HepG2 (cell line): Measurements from ENCODE around the gene ODAM. TPM values are rescaled to one million over a fixed set of nuclear protein-coding genes. Genes with fewer than 3 reads are reported as not detected.
"Not testable (repeated sequence)": the region's sequence is repeated elsewhere in the genome, so short reads cannot be mapped to it uniquely, and the experiment has no call there.

Source experiments
- ATAC-seq: fragments of 200-7000 bp; cut with Tn5 transposase; 3 replicates; pipeline ENCODE4 v1.9.1; 2020; ENCODE audit warnings: mild to moderate bottlenecking, moderate library complexity
- BruUV-seq: library from RNA; stranded (reverse); fragments of 400-500 nt; replicated peaks from 2 replicates; lab custom pipeline; 2021; lab: Mats Ljungman, UMichigan
- CTCF ChIA-PET: fragments of 300-600 bp; formaldehyde crosslinking; extraction: SDS; loops from one replicate; lab custom pipeline; 2021; ENCODE audit warnings: low total read pairs, inconsistent platforms, low intra/inter-chr PET ratio; lab: Yijun Ruan, JAX
- POLR2A ChIA-PET: fragments of 350-600 bp; sonication (Branson Sonifier 250); formaldehyde crosslinking; loops from one replicate; lab custom pipeline; 2020; ENCODE audit warnings: antibody characterized with exemption, inconsistent platforms; lab: Yijun Ruan, JAX
- DNase-seq: peaks from one replicate; pipeline ENCODE4 v3.0.0-alpha.2; 2015; ENCODE audit warnings: low spot score
- FAIRE-seq: peaks from 3 replicates; lab custom pipeline; 2011; peaks lifted over from hg19 to GRCh38; lab: Jason Lieb, UNC
- H2AFZ ChIP-seq: one replicate; pipeline ENCODE4 v1.6.1; 2011; ENCODE audit warnings: low read length, inconsistent platforms
- H3K27ac ChIP-seq: fragments of 300-600 bp; 3 replicates; pipeline ENCODE4 v1.8.0; 2011; ENCODE audit warnings: mixed run types, mild to moderate bottlenecking, mixed read lengths, low read length, inconsistent platforms; ENCODE audit not compliant: insufficient read depth; ENCODE audit errors: extremely low read length
- H3K27me3 ChIP-seq, 2 experiments: fragments of 200-600 bp in 1 of 2; 2 replicates in 1 of 2; 3 replicates in 1 of 2; pipeline versions ENCODE4 v1.6.0 to v1.8.0; 2011; ENCODE audit warnings: low read length in 2 of 2, mild to moderate bottlenecking in 2 of 2, moderate library complexity in 2 of 2, inconsistent platforms in 1 of 2; ENCODE audit not compliant: insufficient read depth in 2 of 2, control insufficient read depth in 1 of 2
- H3K36me3 ChIP-seq, 2 experiments: fragments of 200-600 bp in 1 of 2; replicated peaks in 1 of 2; 2 replicates in 1 of 2; 3 replicates in 1 of 2; pipeline versions ENCODE4 v1.5.1 to v1.8.0; 2011; ENCODE audit warnings: low read length in 2 of 2, inconsistent platforms in 1 of 2; ENCODE audit not compliant: insufficient read depth in 2 of 2, control insufficient read depth in 1 of 2
- H3K4me1 ChIP-seq: 2 replicates; pipeline ENCODE4 v1.5.1; 2012; ENCODE audit warnings: low read length, inconsistent platforms; ENCODE audit not compliant: insufficient read depth
- H3K4me2 ChIP-seq: 2 replicates; pipeline ENCODE4 v1.6.0; 2011; ENCODE audit warnings: low read depth, low read length, inconsistent platforms
- H3K4me3 ChIP-seq, 3 experiments: fragments of 200-600 bp in 1 of 3; sonication (generic), shearing (Covaris generic) in 1 of 3; replicated peaks in 1 of 3; 2 replicates each; pipeline ENCODE4 v1.5.1; 2011 to 2016; ENCODE audit warnings: low read length in 3 of 3, inconsistent platforms in 2 of 3, low read depth in 2 of 3, mild to moderate bottlenecking in 2 of 3, control low read depth in 1 of 3, mixed read lengths in 1 of 3; ENCODE audit not compliant: insufficient read depth in 1 of 3
- H3K79me2 ChIP-seq: one replicate; pipeline ENCODE4 v1.6.1; 2011; ENCODE audit warnings: low read length, inconsistent platforms; ENCODE audit not compliant: insufficient read depth
- H3K9ac ChIP-seq: 2 replicates; pipeline ENCODE4 v1.6.0; 2011; ENCODE audit warnings: mild to moderate bottlenecking, low read depth, low read length, inconsistent platforms; ENCODE audit not compliant: insufficient read depth
- H3K9me3 ChIP-seq: 2 replicates; pipeline ENCODE4 v1.5.1; 2012; ENCODE audit warnings: mild to moderate bottlenecking, low read length
- H4K20me1 ChIP-seq: 2 replicates; pipeline ENCODE4 v1.6.0; 2011; ENCODE audit warnings: inconsistent platforms, mild to moderate bottlenecking, low read length, moderate library complexity; ENCODE audit not compliant: insufficient read depth
- AHR ChIP-seq: IDR thresholded peaks from 2 replicates; pipeline ENCODE4 v1.6.1; 2018; ENCODE audit warnings: missing genetic modification reagents, missing compliant biosample characterization
- DPF2 ChIP-seq: sonication (generic); formaldehyde crosslinking; IDR thresholded peaks from 2 replicates; pipeline ENCODE4 v1.4.0; 2020; ENCODE audit warnings: mild to moderate bottlenecking, low read depth, missing genetic modification reagents, borderline replicate concordance
- EZH2 ChIP-seq: conservative IDR thresholded peaks from 2 replicates; pipeline ENCODE4 v1.6.1; 2012; ENCODE audit warnings: mild to moderate bottlenecking, low read depth, low read length, moderate library complexity
- FOXA1 ChIP-seq, 2 experiments: fragments of 450-650 bp in 1 of 2; sonication (generic) in 1 of 2; formaldehyde crosslinking in 1 of 2; IDR thresholded peaks; 2 replicates each; pipeline versions ENCODE4 v1.4.0 to v1.6.1; 2016 to 2020; ENCODE audit warnings: missing genetic modification reagents in 1 of 2
- HDAC6 ChIP-seq: fragments of 200-600 bp; sonication (generic); IDR thresholded peaks from 2 replicates; pipeline ENCODE4 v1.7.0; 2017; ENCODE audit warnings: mild to moderate bottlenecking, antibody characterized with exemption, low read length, low read depth
- RARG ChIP-seq: sonication (generic); formaldehyde crosslinking; IDR thresholded peaks from 2 replicates; pipeline ENCODE4 v1.4.0; 2020; ENCODE audit warnings: low read depth, mild to moderate bottlenecking, missing genetic modification reagents
- RBM22 ChIP-seq: fragments of 200-400 bp; formaldehyde crosslinking; optimal IDR thresholded peaks from 2 replicates; pipeline ENCODE3; 2017; ENCODE audit warnings: mild to moderate bottlenecking, low read length, moderate library complexity
- ZNF180 ChIP-seq: sonication (generic); formaldehyde crosslinking; IDR thresholded peaks from 2 replicates; pipeline ENCODE4 v1.4.0; 2020; ENCODE audit warnings: low read depth, missing genetic modification reagents, borderline replicate concordance
- ZNF776 ChIP-seq: sonication (generic); formaldehyde crosslinking; IDR thresholded peaks from 2 replicates; pipeline ENCODE4 v1.4.0; 2020; ENCODE audit warnings: mild to moderate bottlenecking, missing genetic modification reagents
- WGBS: methylation state at CpG from one replicate; pipeline ENCODE4 v1.1.6; 2017; ENCODE audit warnings: low lambda C conversion rate; 5-methylcytosine and 5-hydroxymethylcytosine counted together
- in situ Hi-C: cut with HindIII; loops from 2 replicates; pipeline ENCODE4 v1.10.0; 2017; ENCODE audit warnings: low pct_unique_long_range_greater_than_20kb; ENCODE audit not compliant: extremely low pct_ligation_motif_present
- intact Hi-C: fragments of 100-400 bp; cut with micrococcal nuclease; formaldehyde crosslinking; loops from one replicate; pipeline ENCODE4 v1.10.0; 2022; ENCODE audit not compliant: unreplicated experiment
- polyA plus RNA-seq, 8 experiments: library from polyadenylated mRNA; depleted of rRNA in 3 of 8; stranded (reverse) in 7 of 8; unstranded in 1 of 8; fragments of >200 nt; fragmentation: Illumina TruSeq in 4 of 8; extraction: Trizol in 4 of 8; gene quantifications; 2 replicates each; pipeline versions ENCODE4 v1.2.1 to v1.2.3, GENCODE V29; 2011 to 2016; ENCODE audit warnings: low read depth in 4 of 8, missing spikeins in 1 of 8, mixed read lengths in 1 of 8; ENCODE audit not compliant: insufficient read depth in 1 of 8
- total RNA-seq, 5 experiments: library from RNA; depleted of rRNA; stranded (reverse); fragments of >200 nt; fragmentation: Illumina TruSeq; extraction: Trizol; gene quantifications; 2 replicates each; pipeline ENCODE4 v1.2.3, GENCODE V29; 2016; ENCODE audit warnings: low read depth in 1 of 5

Gene ODAM
- total and polyA plus RNA-seq, 2 of the 13 experiments (the other 11 are each of a cell fraction or from before 2014, with no cell fraction given) = 94.6 to 115 TPM

GRCh38 chr4:70242297-70242696, 46.8 kb downstream of the ODAM start, which contains the start of gene CSN3:
Gene CSN3 (plus strand): TSS chr4:70242597. CDS start chr4:70244820, 2,223 bp downstream.
- 97% methylated on average over 3 of the region's 3 CpGs for whole genome bisulfite sequencing
- H3K4me2 ChIP-seq = not testable (repeated sequence)

GRCh38 chr4:70243091-70243490, 47.6 kb downstream of the ODAM start:
- TF ChIP-seq FOXA1 (IDR thresholded peaks at IDR 0.05) (no peak), FOXA1 (CRISPR knock-in tag; IDR thresholded peaks at IDR 0.05) (no peak), RARG (CRISPR knock-in tag) (no peak), HDAC6 (no peak), ZNF776 (CRISPR knock-in tag) (no peak), AHR (CRISPR knock-in tag) (no peak), DPF2 (CRISPR knock-in tag) (no peak), EZH2 (no peak), ZNF180 (CRISPR knock-in tag) (no peak), RBM22 (no peak)
- TF ChIP-seq, all 625 proteins: peak for 0
- in situ Hi-C loops (no loop called here), intact Hi-C loops (no loop called here)
- ChIA-PET CTCF (no interaction called here), POLR2A (no interaction called here)
- Histone ChIP-seq H2AFZ (no peak overlapping the region), H3K9me3 (no peaks in the 10 kb centered on the region), H3K79me2 (no peaks in the 10 kb centered on the region), H3K36me3 (no peaks in the 10 kb centered on the region), H4K20me1 (no peaks in the 10 kb centered on the region), H3K4me3 (no peak overlapping the region), H3K27ac (no peak overlapping the region), H3K4me1 (peaks cover 32% of the 10 kb centered on the region), H3K27me3 (no peaks in the 10 kb centered on the region), H3K9ac (no peak overlapping the region), H3K4me2 (no peak overlapping the region)
- no peak for ATAC-seq
- no peak for DNase-seq
- BruUV-seq = no TSS peak
- FAIRE-seq = no peak
- 73% methylated on average over 4 of the region's 4 CpGs for WGBS

More at GRCh38 chr4:70242297-70242696, 46.8 kb downstream of the ODAM start, which contains the start of gene CSN3:
- H4K20me1 ChIP-seq, H3K27ac ChIP-seq, H3K9ac ChIP-seq, DNase-seq, in situ Hi-C loops, ATAC-seq, H2AFZ ChIP-seq, H3K79me2 ChIP-seq, H3K9me3 ChIP-seq, H3K36me3 ChIP-seq, POLR2A ChIA-PET, H3K4me3 ChIP-seq, intact Hi-C loops, CTCF ChIA-PET, BruUV-seq, FAIRE-seq, H3K27me3 ChIP-seq: not testable (repeated sequence)
- H3K4me1 ChIP-seq = peaks cover 32% of the 10 kb centered on the region
